GM06990 (cell line): ENCODE measurements around the gene GRK6.

Experiments used
- DNase-seq: peaks from one replicate; pipeline ENCODE4 v3.0.0-alpha.2; 2011; ENCODE audit not compliant: insufficient read length; ENCODE audit errors: extremely low read depth
- H3K27me3 ChIP-seq: replicated peaks from 2 replicates; pipeline ENCODE4 v1.6.0; 2011; ENCODE audit warnings: low read length; ENCODE audit not compliant: control insufficient read depth, insufficient read depth
- H3K36me3 ChIP-seq: 2 replicates; pipeline ENCODE4 v1.5.1; 2011; ENCODE audit warnings: low read length; ENCODE audit not compliant: control insufficient read depth, insufficient read depth
- H3K4me3 ChIP-seq: replicated peaks from 2 replicates; pipeline ENCODE4 v1.5.1; 2011; ENCODE audit warnings: low read depth, mild to moderate bottlenecking, control low read depth, low read length
- CTCF ChIP-seq: IDR thresholded peaks from 2 replicates; pipeline ENCODE4 v1.5.1; 2011; ENCODE audit warnings: low read length, control low read depth, mild to moderate bottlenecking, inconsistent platforms; ENCODE audit not compliant: insufficient read depth, poor library complexity, severe bottlenecking

Gene GRK6

GRCh38 chr5:177462021-177462670 is 35.7 kb downstream of the GRK6 start:
- H3K27me3 ChIP-seq: no peaks in the 10 kb centered on the region
- no peak overlapping the region for H3K4me3 ChIP-seq
- DNase-seq: no peak
- TF ChIP-seq CTCF: no peak
- H3K36me3 ChIP-seq: no peaks in the 10 kb centered on the region

GRCh38 chr5:177465044-177465443 is 38.6 kb downstream of the GRK6 start:
- no peak for TF ChIP-seq CTCF
- H3K36me3 ChIP-seq: no peaks in the 10 kb centered on the region
- no peaks in the 10 kb centered on the region; the same call in 1 of the 2 replicates for H3K27me3 ChIP-seq
- no peak overlapping the region for H3K4me3 ChIP-seq
- no peak for DNase-seq

GRCh38 chr5:177466861-177467260 is 40.4 kb downstream of the GRK6 start:
- Histone ChIP-seq H3K36me3 (no peaks in the 10 kb centered on the region), H3K27me3 (no peaks in the 10 kb centered on the region; the same call in 1 of the 2 replicates), H3K4me3 (no peak overlapping the region)
- no peak for DNase-seq
- TF ChIP-seq CTCF: no peak

GRCh38 chr5:177467436-177467835 is 41.0 kb downstream of the GRK6 start:
- Histone ChIP-seq H3K36me3 (no peaks in the 10 kb centered on the region), H3K27me3 (no peaks in the 10 kb centered on the region; the same call in 1 of the 2 replicates), H3K4me3 (no peak overlapping the region)
- no peak for DNase-seq
- TF ChIP-seq CTCF: no peak

GRCh38 chr5:177468329-177468684 is 41.8 kb downstream of the GRK6 start:
- DNase-seq: no peak
- TF ChIP-seq CTCF: no peak
- H3K27me3 ChIP-seq: no peaks in the 10 kb centered on the region; the same call in 1 of the 2 replicates
- no peaks in the 10 kb centered on the region for H3K36me3 ChIP-seq
- no peak overlapping the region for H3K4me3 ChIP-seq
